Breast epithelium (tissue), 4 donors: Measurements from ENCODE around the gene FTL. TPM values are rescaled to one million over a fixed set of nuclear protein-coding genes. Genes with fewer than 3 reads are reported as not detected.

Experiments used
- DNase-seq, 2 donors: peaks; one replicate each; pipeline ENCODE4 v3.0.0-alpha.2; 2019; ENCODE audit warnings: low spot score in 2 of 2
- H3K27ac ChIP-seq, 2 donors: fragments of 200-600 bp; sonication (generic) in 1 of 2; one replicate each; pipeline ENCODE4 v1.5.1; 2016 to 2019; ENCODE audit warnings: mild to moderate bottlenecking in 1 of 2
- H3K27me3 ChIP-seq, 2 donors: fragments of 200-600 bp; sonication (generic) in 1 of 2; one replicate each; pipeline versions ENCODE4 v1.5.1 to v1.6.0; 2017 to 2019; ENCODE audit warnings: control low read depth in 1 of 2, mild to moderate bottlenecking in 1 of 2
- H3K36me3 ChIP-seq: fragments of 200-600 bp; one replicate; pipeline ENCODE4 v1.5.1; 2019
- H3K4me1 ChIP-seq, 2 donors: fragments of 200-600 bp; sonication (generic); one replicate each; pipeline ENCODE4 v1.5.1; 2016 to 2019; ENCODE audit warnings: control low read depth in 1 of 2
- H3K4me3 ChIP-seq, 3 donors: fragments of 200-600 bp; sonication (generic); 1 replicate in 2 of 3; 2 replicates in 1 of 3; pipeline ENCODE4 v1.5.1; 2016 to 2019; ENCODE audit warnings: mild to moderate bottlenecking in 3 of 3, moderate library complexity in 2 of 3
- H3K9me3 ChIP-seq, 2 donors: fragments of 200-600 bp; sonication (generic) in 1 of 2; one replicate each; pipeline ENCODE4 v1.5.1; 2016 to 2019; ENCODE audit warnings: control low read depth in 1 of 2
- CTCF ChIP-seq, 3 donors: fragments of 450-650 bp; IDR thresholded peaks; one replicate each; pipeline ENCODE4 v1.5.1; 2016 to 2017; ENCODE audit warnings: antibody characterized with exemption in 3 of 3, mild to moderate bottlenecking in 3 of 3, moderate library complexity in 3 of 3
- POLR2A ChIP-seq: fragments of 450-650 bp; IDR thresholded peaks from one replicate; pipeline ENCODE4 v1.6.1; 2016; ENCODE audit warnings: antibody characterized with exemption, mild to moderate bottlenecking, moderate library complexity
- POLR2AphosphoS5 ChIP-seq, 3 donors: sonication (generic); formaldehyde crosslinking; IDR thresholded peaks; one replicate each; pipeline ENCODE4 v1.6.1; 2017; ENCODE audit warnings: antibody characterized with exemption in 3 of 3
- intact Hi-C: fragments of 100-400 bp; cut with DNase I; formaldehyde crosslinking; loops from one replicate; pipeline ENCODE4 v1.15.1; 2023; ENCODE audit warnings: low total_unique reads
- total RNA-seq, 3 donors: library from RNA; depleted of rRNA; stranded (reverse); fragments of >200 nt; gene quantifications; one replicate each; pipeline ENCODE4 v1.1.0, GENCODE V29; 2016

FTL gene
- total RNA-seq, 3 donors from 2014 or later = 3,861 to 12,429 (median 4,028) TPM

GRCh38 chr19:48962849-48963165 lies 2.3 kb upstream of the FTL start:
- Histone ChIP-seq H3K4me1 (peaks cover 0 to 14% of the 10 kb centered on the region in 2 donors), H3K9me3 (no peaks in the 10 kb centered on the region), H3K27ac (peak overlapping the region; percentile 92 to 93), H3K4me3 (no peak overlapping the region), H3K36me3 (no peaks in the 10 kb centered on the region), H3K27me3 (no peaks in the 10 kb centered on the region)
- intact Hi-C loops = no loop called here
- DNase-seq = no peak
- no peak for TF ChIP-seq CTCF (IDR thresholded peaks at IDR 0.05)
- TF ChIP-seq POLR2A = no peak
- no peak for TF ChIP-seq POLR2AphosphoS5 (IDR thresholded peaks at IDR 0.05)

GRCh38 chr19:48963371-48964204 lies 1.5 kb upstream of the FTL start:
- intact Hi-C loops = no loop called here
- peaks cover 0 to 14% of the 10 kb centered on the region in 2 donors for H3K4me1 ChIP-seq

GRCh38 chr19:48964205-48965039 lies 687 bp upstream of the FTL start:
- H3K27ac ChIP-seq = peak overlapping the region; percentile 92 to 93
- no peaks in the 10 kb centered on the region for H3K9me3 ChIP-seq
- TF ChIP-seq CTCF (IDR thresholded peaks at IDR 0.05) (no peak), POLR2A (no peak), POLR2AphosphoS5 (IDR thresholded peaks at IDR 0.05) (no peak)
- no peaks in the 10 kb centered on the region for H3K36me3 ChIP-seq
- peak overlapping the region; percentile 81 to 92 (median 88) for H3K4me3 ChIP-seq
- no peak for DNase-seq
- intact Hi-C loops = no loop called here
- H3K4me1 ChIP-seq = peaks cover 0 to 14% of the 10 kb centered on the region in 2 donors
- H3K27me3 ChIP-seq = no peaks in the 10 kb centered on the region

More at GRCh38 chr19:48963371-48964204, 1.5 kb upstream of the FTL start:
- TF ChIP-seq POLR2AphosphoS5 (IDR thresholded peaks at IDR 0.05) = peak in 2 of 3 donors; percentile 35 to 48
- no peak for TF ChIP-seq CTCF (IDR thresholded peaks at IDR 0.05)
- DNase-seq = peak; percentile 60 to 64
- Histone ChIP-seq H3K4me3 (peak overlapping the region; percentile 81 to 92 (median 88)), H3K27me3 (no peaks in the 10 kb centered on the region), H3K9me3 (no peaks in the 10 kb centered on the region), H3K27ac (peak overlapping the region; percentile 92 to 93), H3K36me3 (no peaks in the 10 kb centered on the region)

GRCh38 chr19:48965806-48966540 lies 864 bp downstream of the FTL start:
- H3K27ac ChIP-seq = peak overlapping the region; percentile 92 to 93
- no peaks in the 10 kb centered on the region for H3K27me3 ChIP-seq
- peak in 1 of 3 donors; percentile 7 for TF ChIP-seq CTCF (IDR thresholded peaks at IDR 0.05)
- peak; percentile 27 to 87 (median 36) for TF ChIP-seq POLR2AphosphoS5 (IDR thresholded peaks at IDR 0.05)
- no peak for TF ChIP-seq POLR2A
- H3K4me3 ChIP-seq = peak overlapping the region; percentile 81 to 92 (median 88)
- H3K4me1 ChIP-seq = peaks cover 0 to 14% of the 10 kb centered on the region in 2 donors
- peak; percentile 83 to 90 for DNase-seq
- H3K9me3 ChIP-seq = no peaks in the 10 kb centered on the region
- no peaks in the 10 kb centered on the region for H3K36me3 ChIP-seq
- intact Hi-C loops = no loop called here
